Measurements from ENCODE around the gene LDLRAD3.
A peak's percentile ranks its signal among the peaks of the same experiment; 100 is the strongest.

Gene LDLRAD3

DNA sequence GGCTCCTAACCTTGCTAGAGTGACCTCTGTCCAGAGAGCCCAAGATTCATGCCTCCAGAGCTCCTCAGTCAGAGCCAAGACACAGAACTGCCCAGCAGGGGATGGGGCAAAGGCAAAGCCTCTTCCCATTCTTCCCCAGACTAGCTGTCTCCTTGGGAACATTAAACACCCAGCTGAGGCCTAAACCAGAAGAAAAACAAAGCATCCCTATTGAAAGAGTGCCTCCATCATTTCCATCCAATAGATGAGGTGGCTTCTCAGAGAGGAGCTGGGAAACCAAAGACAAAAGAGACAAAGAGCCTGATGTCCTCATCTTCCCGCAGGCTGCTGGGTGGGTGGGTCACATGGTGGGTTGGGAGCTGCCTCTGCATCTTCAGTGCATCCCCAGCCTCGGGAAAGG, 308.0 kb downstream of the LDLRAD3 start:
- DNase-seq = no peak

DNA sequence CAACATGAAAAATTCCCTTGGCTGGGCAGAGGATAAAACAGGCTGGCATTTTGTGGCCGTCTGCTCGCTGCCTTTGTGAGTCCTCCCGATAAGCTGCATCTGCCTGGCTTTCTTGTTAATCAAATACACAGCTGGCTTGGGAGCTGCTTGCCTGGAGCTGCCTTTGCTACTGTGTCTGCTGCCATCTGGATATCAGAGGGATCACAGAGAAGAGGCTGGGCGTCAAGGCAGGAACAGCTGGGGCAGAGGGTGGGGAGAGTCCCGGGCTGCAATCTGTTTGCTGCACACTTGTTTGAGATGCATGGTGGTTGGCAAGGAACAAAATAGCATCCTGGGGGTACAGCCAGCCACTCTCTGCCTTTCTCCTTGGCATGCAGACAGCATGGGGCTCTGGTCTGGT, 309.4 kb downstream of the LDLRAD3 start:
- DNase-seq = no peak

DNA sequence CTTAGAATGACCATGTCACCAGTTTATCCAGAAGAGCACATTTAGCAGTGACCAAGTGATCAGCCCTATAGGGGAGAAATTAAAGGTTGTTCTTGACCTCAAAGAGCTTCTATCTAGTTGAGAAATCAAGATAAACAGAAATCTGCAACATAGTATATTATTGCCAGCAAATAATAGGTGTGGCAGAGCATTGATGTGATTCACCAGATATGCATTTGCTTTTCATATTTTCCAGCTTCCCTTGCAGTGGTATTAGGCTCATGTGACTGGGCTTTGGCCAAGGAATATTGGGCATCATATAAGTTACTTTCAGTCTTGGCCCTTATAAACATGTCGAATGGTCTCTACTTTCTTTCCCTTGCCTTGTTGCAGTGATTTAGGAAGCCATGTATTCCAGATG, 310.9 kb downstream of the LDLRAD3 start:
- no peak for DNase-seq

DNA sequence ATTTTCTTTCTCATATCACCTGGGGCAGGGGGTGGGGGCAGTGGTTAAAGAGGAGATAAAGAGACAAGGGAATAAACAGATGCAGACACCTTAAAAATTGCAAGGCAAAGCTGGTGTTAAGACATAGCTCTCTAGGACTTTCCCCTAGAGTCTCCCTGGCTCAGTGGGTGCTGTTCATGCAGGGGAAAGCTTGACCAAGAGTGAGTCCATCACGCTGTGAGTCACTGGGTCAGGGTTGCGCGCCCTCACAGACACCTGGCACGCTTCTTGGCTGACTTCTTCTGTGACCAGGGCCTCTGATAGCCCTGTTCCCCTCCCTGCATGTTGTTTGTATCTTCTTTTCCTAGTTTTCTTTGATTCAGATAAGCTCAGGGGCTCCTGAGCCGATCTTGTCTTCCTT, 313.5 kb downstream of the LDLRAD3 start:
- DNase-seq = no peak

DNA sequence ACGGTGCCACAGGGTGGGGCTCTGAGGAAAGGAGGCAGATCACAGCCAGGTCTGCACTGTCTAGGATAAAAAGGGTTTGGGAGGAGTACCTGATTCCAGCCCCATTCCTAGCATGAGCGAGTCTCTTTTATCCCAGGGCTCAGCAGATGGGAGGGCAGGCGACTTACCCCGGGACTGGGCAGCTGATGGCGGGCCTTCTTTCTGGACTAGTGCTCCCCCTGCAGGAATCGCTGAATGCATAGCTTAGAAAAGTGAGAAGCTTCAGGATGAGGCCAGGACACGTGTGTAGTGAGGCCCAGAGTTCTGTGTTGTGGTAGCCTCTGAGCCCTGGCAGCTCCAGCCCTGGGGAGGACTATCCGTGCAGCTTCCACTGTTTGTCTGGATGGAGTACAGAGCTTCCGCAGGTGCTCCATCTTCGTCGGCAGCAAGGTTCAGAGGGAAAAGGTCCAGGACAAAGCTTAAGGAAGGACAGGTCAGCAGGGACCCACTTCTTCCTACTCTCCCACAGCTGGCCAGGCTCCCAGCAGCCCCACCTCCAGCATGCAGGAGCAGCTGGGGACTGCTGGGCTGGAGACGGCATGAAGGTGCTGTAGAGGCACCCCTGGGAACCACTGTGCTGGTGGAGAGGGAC, 315.0 kb downstream of the LDLRAD3 start:
- DNase-seq = peak; percentile 59

DNA sequence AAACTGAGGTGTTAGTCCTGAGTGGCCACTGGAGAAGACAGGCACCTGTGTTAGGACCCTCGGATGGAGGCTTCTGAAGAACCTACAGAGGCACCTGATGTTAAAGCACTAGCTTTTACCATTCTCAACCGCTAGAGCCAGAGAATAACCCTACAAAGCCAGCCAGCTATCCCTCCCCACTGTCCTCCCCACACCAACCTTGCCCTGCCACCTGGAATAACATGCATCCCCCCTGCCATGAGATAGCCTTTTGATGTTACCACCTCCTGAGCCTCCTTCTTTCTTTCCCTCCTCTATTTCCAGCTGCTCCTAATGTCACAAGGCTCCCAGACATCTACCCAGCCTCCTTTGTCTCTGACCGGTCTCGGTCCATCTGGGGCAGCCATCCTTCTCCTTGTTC, 317.2 kb downstream of the LDLRAD3 start:
- no peak for DNase-seq

DNA sequence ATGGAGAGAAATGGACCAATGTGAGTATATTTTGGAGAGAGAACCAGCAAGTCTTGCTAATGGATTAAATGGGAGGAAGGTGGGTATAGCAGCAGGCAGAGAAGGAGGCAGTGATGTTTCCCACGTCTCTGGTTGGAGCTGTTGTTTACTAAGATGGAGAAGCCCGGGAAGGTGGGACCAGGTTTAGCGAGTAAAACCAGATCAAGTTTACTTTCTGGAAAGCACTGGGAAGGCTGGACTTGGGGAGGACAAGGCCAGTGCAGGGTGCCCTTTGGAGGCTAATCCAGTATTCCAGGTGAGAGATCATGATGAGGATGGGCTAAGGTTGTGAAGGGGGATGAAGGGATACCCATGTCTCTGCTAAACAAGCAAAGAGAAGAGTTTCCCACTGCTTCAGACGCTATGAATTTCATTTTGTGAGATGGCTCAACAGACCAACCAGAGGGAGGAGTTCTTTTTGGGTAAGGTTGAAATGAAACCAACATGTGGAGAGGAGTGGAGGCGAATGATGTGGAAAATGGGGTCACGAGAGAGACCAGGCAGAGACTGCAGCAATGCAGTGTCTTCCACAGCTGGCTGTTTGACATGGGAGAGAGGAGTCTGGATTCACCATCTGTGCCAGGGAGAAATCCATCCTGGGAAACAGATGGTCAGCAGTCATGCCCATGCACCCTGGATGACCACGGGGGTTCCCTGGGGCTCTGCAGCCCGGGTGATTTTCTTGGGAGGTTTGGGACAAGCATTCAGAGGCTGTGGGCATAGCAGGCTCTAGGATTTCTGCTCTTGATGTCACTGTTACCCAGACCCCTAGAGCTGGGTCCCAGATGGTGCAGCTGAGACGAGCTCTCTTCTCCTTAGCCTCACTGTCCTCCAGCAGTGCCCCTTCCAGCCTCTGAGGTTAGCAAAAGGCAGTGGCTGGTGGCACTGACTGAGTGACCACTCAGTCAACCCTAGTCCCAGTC, 320.4 kb downstream of the LDLRAD3 start:
- DNase-seq = no peak

DNA sequence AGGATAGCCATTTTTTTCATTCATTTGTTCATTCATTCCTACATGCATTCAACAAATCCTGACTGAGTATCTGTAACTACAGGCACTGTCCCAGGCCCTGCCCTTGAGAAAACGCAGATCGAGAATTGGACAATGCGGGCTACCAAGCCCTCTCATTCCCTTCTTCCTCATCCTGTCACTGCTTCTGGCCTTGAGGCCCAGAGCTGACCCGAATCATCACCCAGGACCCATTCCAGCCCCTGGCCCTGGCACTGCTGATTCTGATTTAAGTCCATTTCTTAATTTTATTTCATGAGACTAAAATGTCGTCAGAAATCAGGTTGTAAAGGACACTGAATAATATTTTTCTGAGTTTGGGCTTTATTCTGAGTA, 321.1 kb downstream of the LDLRAD3 start:
- no peak for DNase-seq

DNA sequence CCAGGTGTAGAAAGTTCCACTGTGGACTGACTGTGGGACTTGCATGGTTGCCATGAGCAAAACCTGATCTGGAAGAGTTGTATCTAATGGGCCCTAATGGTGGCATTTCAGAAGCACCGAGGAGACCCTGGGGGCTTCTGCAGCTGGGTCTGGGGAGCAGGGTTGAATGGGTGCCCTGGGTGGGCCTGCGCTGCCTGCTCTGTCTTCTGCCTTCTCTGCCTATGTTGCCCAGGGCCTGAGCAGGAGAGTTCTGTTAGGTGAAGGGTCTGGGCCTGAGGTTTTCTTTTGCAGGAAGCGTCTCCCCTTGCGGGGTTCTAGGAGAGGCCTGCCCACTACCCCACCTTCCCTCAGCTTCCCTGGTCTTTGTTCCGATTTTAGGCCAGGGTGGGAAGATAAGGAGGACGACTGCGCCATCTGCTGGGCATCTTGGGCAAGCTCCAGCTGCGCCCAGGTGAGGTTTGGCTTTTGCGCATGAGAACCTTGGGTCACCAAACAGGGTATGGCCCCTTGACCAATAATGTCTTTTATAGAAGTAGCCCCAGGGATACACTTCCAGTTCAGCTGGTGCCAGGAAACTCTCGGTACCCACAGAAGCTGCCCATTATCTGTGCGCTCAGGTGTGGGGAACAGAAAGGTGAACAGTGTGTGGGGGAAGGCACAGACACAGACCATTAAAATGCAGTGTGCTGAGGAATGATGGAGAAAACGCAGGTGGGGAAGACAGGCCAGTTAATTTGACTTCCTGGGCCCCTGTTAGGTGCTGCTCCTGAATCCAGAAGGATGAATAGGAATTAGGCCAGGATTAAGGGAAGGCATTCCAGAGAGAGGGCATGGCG, 322.1 kb downstream of the LDLRAD3 start:
- peak; percentile 12 for DNase-seq

DNA sequence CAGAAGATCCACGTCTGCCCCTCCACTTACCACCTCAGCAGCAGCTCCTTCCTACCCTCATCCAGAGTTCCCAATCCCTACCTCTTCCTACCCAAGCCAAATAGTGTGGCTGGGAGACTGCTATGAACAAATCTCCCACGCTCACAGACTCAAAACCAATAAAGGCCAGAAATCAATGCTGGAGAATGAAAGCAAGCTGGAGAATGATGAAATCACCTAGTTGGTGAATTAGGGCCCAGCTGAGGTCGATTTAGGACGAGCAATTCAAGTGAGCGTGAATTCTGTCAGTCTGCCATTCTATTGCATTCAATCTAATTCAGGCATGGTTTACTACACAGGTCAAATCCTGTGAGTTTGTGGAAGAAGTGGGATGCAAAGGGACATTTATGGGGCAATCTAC, 322.9 kb downstream of the LDLRAD3 start:
- no peak for DNase-seq

DNA sequence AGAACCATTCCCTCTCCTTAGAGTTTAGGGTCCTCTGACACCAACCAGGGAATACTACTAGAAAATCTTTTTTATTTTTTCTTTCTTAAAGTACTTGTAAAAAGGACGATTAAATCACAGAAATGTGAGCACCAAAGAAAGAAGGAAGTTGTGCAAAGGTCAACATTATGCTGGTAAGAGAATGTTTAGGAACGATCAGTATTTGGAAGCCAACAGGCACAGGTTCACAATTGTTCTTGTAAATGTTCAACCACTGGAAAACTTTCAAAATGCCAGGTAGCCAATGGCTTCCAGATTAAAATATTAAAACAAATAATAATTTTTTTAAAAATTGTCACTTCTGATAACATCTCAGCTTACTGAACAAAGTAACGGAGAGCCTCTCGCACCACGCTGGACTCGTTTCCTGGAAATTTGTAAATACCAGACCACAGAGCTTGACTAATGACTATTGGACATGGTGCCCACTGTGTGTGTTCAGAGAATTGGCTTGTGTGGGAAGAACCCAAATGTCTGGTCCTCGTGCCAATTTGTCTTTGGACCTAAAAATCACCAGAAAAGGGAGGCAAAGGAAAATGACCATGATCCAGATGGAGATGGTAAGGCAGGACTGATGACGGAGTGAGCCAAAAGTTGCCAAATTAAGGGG, 324.6 kb downstream of the LDLRAD3 start:
- no peak for DNase-seq

DNA sequence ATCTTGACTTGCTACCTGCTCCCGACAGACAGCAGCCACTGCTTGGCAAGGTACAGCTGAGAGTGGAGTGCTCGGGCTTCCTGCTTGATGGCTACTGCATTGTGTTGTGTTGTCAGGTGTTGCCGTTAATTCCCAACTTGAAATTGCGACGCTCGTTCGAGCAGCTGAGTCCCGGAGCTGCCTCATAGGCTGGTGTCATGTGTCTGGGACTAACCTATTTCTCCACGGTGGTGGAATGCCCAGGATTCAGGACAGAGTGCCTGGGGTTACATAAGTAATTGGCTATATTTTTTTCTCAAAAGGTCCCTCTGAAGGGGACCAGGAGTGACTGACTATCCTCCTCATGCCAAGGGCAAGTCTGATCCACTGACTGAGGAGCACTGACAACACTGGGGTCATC, 326.8 kb downstream of the LDLRAD3 start:
- no peak for DNase-seq

DNA sequence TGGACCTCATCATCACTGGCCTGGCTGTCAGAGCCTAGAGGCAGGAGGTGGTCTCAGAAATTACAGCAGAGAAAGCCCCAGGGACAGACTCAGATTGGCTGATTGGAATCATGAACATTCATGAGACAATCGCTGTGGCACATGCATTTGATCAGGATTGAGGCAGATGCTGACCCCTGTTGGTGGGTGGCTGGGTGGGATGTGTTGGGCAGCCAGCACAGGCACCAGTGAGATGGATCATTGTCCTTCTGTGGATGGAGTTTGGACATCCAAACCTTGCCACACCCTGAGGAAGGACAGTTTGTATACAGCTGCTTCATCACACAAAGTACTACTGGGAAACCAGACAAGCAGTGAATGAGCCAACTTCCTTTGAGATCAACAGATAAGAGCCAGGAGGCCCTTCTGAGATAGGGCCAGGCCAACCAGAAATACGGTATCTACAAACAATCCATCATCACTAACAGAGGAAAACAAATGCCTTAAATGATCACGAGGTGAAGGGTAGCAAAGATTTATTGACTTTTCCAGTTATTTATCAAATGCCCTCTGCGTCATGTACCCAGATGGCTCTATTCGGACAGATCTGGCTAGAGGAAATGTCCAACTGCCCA, 328.0 kb downstream of the LDLRAD3 start:
- DNase-seq = no peak

DNA sequence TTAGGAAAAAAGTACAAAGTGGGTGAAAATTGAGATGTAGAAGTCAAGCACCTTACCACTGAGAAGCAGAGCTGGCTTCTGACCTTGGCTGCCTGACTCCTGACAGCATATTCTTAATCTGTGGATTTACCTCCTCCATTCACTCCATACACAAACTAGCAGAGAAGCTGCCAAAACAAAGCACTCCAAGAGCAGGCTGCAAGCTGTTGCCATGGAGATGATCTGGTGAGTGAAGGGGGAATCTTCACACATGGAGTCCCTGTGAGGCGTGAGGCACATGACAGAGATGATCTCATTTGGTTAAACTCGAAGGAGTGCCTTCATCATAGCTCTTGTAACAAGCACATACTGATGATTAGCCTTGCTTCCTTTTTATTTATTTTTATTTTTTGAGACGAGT, 329.2 kb downstream of the LDLRAD3 start:
- peak; percentile 40 for DNase-seq

DNA sequence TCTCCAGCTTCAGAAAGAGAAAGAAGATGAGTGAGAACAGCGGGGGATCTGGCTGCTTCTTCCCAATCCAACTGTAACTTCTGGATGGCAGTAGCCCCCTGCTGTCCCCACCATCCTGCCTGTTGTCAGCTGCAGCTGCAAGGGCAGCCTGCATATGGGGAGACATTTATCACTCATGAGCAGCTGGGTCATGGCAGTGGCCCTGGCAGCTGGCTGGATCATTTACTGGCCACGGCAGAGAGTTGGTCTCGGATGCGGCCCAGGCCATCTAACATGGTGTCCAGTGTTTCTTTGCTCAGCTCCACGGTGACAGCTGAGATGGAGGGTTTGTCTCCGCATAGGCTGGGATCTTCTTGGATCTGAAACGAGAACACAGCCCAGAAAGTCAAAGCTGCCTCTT, 330.6 kb downstream of the LDLRAD3 start:
- no peak for DNase-seq

DNA sequence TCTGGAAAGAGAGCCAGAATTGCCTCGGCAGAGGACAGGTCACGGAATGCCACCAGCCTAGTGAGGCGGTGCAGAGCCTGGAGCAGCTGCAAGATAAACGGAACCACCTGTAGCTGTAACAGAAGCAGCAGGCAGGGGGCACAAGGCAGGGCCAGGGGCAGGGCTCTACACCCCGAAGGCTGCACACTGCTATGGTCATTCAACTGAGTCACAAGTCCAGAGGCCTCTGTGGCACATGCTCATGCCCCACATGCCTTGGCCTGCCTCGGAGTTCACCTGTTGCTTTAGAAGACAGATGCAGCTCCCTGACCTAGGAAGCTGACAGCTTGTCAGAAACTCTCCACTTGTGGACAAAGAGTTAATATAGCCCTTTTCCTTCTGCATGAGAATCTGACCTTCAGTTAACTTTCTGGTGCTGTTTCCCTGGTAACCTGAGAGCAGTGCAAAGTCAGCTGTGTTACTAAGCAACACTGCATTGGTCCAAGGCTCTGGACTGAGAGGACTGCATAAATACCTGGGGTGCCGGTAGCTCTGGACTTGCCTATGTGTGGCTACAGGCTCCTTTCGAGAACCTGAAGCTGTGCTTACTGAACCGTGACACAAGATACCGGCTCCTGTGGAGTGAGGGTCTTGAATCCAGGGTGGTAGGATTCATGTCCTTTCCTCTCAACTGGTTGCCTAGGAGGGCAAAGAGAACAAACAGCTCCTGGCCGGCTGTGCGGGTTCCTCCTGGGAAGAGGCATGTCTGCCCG, 334.8 kb downstream of the LDLRAD3 start:
- DNase-seq = no peak

DNA sequence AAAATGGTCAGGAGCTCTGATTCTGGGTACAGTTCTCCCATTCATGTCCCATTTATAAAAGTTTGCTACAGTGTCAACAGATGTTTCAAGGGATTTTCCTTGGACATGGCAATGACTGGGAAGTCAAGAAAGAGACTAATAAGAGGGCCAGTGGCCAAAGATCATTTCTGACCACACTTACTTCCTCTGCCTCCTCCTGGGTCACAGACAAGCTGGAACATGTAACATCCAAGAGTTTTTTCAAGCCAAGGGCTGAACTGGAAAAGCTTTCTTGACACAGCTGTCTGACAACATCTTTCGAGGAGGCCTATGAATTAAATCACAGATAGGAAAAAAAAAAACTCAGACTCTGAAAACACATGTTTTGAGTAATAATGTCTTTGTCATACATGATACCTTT, 336.7 kb downstream of the LDLRAD3 start:
- DNase-seq = no peak

Data from SHP77 treated with DMSO at 0.1 percent for 48 hours (cell line).